Chondrocyte (in vitro differentiated cells): ENCODE measurements around the gene ELMO1. TPM values are rescaled to one million over a fixed set of nuclear protein-coding genes. Genes with fewer than 3 reads are reported as not detected.

ENCODE experiments used
- DNase-seq: peaks from one replicate; pipeline ENCODE4 v3.0.0; 2021; ENCODE audit warnings: mixed read lengths, low spot score
- H3K27ac Mint-ChIP-seq: one replicate; pipeline ENCODE4 v1.8.0; 2021; ENCODE audit warnings: mild to moderate bottlenecking, moderate library complexity, mixed read lengths; ENCODE audit not compliant: unreplicated experiment
- H3K27me3 Mint-ChIP-seq: 2 replicates; pipeline ENCODE4 v1.8.0; 2021; ENCODE audit warnings: low read depth, mixed read lengths
- H3K36me3 Mint-ChIP-seq: 2 replicates; pipeline ENCODE4 v1.8.0; 2021; ENCODE audit warnings: low read depth, mixed read lengths
- H3K4me1 Mint-ChIP-seq: 2 replicates; pipeline ENCODE4 v1.8.0; 2021; ENCODE audit warnings: low read depth, mild to moderate bottlenecking, mixed read lengths
- H3K4me3 Mint-ChIP-seq: one replicate; pipeline ENCODE4 v1.8.0; 2021; ENCODE audit warnings: mild to moderate bottlenecking, moderate library complexity, mixed read lengths; ENCODE audit not compliant: unreplicated experiment
- H3K9me3 Mint-ChIP-seq: 2 replicates; pipeline ENCODE4 v1.8.0; 2021; ENCODE audit warnings: low read depth, mixed read lengths
- CTCF ChIP-seq: fragments of 200-600 bp; sonication (generic); IDR thresholded peaks from 2 replicates; pipeline ENCODE4 v1.5.0; 2021; ENCODE audit warnings: antibody characterized with exemption, mild to moderate bottlenecking, moderate library complexity
- total RNA-seq: library from RNA; stranded (reverse); gene quantifications from 3 replicates; pipeline ENCODE4 v1.2.1, GENCODE V29; 2021

ELMO1 gene
- total RNA-seq, 1 donor from 2014 or later = 0.42 TPM

GRCh38 chr7:37409461-37409860 lies 39.2 kb downstream of the ELMO1 start:
- no peaks in the 10 kb centered on the region for H3K4me1 Mint-ChIP-seq
- H3K27ac Mint-ChIP-seq = no peak overlapping the region

GRCh38 chr7:37408291-37409228 lies 40.1 kb downstream of the ELMO1 start:
- Mint-ChIP-seq H3K27me3 (no peaks in the 10 kb centered on the region), H3K4me1 (no peaks in the 10 kb centered on the region), H3K36me3 (no peaks in the 10 kb centered on the region), H3K9me3 (peaks cover 3% of the 10 kb centered on the region), H3K4me3 (no peak overlapping the region), H3K27ac (no peak overlapping the region)
- TF ChIP-seq CTCF = no peak
- no peak for DNase-seq

More at GRCh38 chr7:37409461-37409860, 39.2 kb downstream of the ELMO1 start:
- H3K27me3 Mint-ChIP-seq = no peaks in the 10 kb centered on the region
- H3K36me3 Mint-ChIP-seq = no peaks in the 10 kb centered on the region
- DNase-seq = no peak
- peaks cover 3% of the 10 kb centered on the region for H3K9me3 Mint-ChIP-seq
- H3K4me3 Mint-ChIP-seq = no peak overlapping the region
- TF ChIP-seq CTCF = no peak

- Mint-ChIP-seq H3K4me3 (no peak overlapping the region), H3K9me3 (no peaks in the 10 kb centered on the region), H3K27ac (no peak overlapping the region), H3K27me3 (no peaks in the 10 kb centered on the region), H3K36me3 (no peaks in the 10 kb centered on the region), H3K4me1 (no peaks in the 10 kb centered on the region)
- TF ChIP-seq CTCF = no peak
- DNase-seq = no peak
Measured at GRCh38 chr7:37405603-37406122, 43.0 kb downstream of the ELMO1 start.

- no peak overlapping the region for H3K27ac Mint-ChIP-seq
- DNase-seq = no peak
- no peaks in the 10 kb centered on the region for H3K9me3 Mint-ChIP-seq
- no peak for TF ChIP-seq CTCF
- H3K36me3 Mint-ChIP-seq = no peaks in the 10 kb centered on the region
- H3K4me1 Mint-ChIP-seq = no peaks in the 10 kb centered on the region
- no peaks in the 10 kb centered on the region for H3K27me3 Mint-ChIP-seq
- H3K4me3 Mint-ChIP-seq = no peak overlapping the region
Measured at GRCh38 chr7:37405128-37405527, 43.5 kb downstream of the ELMO1 start.

- no peaks in the 10 kb centered on the region for H3K27me3 Mint-ChIP-seq
- H3K4me1 Mint-ChIP-seq = no peaks in the 10 kb centered on the region
- DNase-seq = no peak
- H3K4me3 Mint-ChIP-seq = no peak overlapping the region
- no peaks in the 10 kb centered on the region for H3K36me3 Mint-ChIP-seq
- H3K9me3 Mint-ChIP-seq = no peaks in the 10 kb centered on the region
- no peak for TF ChIP-seq CTCF
- no peak overlapping the region for H3K27ac Mint-ChIP-seq
Measured at GRCh38 chr7:37399876-37400421, 48.7 kb downstream of the ELMO1 start.
